HG03565 (cell line): ENCODE measurements around the gene BEST4.
"Not testable (repeated sequence)": the region's sequence is repeated elsewhere in the genome, so short reads cannot be mapped to it uniquely, and the experiment has no call there.

ENCODE experiments used
- ATAC-seq: cut with Tn5 transposase; IDR thresholded peaks from one replicate; pipeline ENCODE4 v1.9.1; 2021; ENCODE audit warnings: mild to moderate bottlenecking, moderate library complexity; ENCODE audit not compliant: unreplicated experiment

Gene BEST4

DNA sequence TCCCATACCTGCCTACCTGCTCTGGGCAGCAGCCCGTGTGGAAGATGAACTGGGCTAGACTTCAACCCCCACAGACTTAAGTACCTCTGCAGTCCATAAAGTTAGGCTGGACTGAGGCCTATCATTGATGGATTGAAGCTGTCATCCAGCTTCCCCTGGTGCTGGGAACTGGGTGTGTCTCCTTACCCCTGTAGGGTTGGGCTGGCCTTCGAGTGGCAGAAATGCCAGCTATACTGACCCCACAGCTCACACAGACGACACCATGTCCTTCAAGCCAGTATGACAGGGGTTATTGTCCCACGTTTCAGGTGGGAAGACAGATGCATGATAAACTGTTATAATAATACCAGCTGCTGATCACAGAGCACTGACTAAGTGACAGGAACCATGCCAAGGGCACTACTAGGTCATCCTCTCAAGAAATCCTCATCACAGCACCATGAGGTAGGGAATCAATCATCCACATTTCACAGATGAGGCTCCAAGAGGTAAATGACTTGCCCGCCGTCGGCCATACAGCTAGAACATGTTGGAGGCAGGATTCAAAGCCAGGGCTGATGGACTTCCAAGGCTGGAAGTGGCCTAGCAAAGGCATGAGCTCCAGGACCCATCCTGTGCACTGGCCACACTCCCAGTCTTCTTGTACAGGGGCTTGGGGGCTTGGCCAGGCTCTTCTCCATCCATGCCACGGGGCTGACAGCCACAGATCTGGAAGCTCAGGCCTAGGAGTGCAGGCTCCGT is at the start of gene BEST4:
Gene BEST4 (minus strand): TSS at position 51 of the 741 bp plus-strand sequence. CDS start 465 bp downstream, outside the sequence.
- no peak for ATAC-seq

DNA sequence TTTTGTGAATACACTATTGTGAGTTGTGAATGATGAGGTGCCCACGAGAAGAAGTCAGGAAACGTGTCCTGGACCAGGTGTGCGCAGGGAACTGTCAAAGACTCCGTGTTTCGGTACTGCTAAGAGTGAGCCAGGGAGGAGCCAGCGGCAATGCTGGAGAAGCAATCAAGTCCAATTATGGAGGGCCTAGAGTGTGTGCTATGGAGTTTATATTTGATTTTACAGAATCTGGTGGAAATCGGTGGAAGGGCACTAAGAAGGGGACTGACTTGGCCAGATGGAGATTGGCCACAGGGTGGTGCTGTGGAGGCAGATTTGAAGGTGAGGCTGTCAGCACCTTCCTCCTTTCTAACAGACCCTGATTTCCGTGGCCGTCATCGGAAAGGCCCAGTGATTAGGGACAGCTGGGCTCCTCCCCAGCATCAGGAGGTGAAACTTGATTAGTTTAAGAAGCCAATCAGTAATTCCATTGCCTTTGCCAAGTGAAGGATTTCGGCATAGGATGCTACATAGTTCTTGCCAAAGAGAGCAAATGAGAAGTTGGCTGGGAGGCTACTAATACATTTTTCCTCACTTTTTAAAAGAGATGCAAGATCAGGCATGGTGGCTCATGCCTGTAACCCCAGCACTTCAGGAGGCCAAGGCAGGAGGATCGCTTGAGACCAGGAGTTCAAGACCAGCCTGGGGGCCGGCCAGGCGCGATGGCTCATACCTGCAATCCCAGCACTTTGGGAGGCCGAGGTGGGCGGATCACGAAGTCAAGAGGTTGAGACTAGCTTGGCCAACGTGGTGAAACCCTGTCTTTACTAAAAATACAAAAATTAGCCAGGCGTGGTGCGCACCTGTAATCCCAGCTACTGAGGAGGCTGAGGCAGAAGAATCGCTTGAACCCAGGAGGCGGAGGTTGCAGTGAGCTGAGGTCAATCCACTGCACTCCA is 48.0 kb upstream of the BEST4 start:
- peak; percentile 56 for ATAC-seq

DNA sequence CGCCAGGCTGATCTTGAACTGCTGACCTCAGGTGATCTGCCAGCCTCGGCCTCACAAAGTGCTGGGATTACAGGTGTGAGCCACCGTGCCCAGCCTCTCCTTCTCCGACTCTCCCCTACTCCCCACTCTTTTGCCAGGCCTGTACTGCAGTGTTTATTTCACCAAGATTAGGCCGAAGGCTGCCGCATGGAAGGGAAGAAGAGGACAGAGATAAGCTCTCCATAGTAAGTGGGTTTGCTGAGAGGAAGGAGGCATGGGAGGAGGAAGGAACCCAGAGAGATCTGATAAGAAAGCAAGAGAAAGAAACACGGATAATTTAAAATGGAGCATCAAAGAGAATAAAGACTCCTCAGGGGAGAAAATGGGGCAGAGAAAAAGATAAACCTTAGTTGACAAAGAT is 46.4 kb upstream of the BEST4 start:
- no peak for ATAC-seq

DNA sequence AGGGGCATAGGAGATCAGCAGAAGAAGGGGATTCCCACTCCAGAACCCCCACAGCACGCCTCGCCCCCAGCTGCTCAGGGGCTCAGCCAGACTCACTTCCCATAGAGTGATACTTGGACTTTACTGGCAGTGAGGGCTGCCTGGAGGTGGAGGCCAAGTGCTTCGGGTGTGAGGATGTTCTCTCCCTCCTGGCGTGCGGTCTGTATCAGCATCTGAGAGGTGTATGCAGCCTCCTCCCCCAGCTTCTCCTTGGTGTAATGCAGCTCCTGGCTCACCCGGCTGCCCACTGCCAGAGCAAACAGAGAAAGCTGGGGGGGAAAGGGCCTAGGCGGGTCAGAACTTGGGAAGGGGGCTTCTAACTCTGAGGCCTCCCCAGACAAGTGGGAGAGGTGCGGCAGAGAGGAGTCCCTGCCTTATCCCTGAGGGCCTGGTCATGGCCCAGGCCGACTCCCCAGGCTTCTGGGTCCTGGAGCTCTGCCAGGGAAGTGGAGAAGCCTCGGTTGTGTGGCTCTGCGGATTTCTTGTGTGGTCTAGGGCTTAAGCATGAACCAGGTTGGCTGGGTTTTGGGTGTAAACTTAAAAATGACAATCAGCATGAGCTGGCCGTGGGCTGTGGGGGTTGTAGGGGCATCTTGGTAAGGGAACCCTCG is 44.2 kb upstream of the BEST4 start:
- ATAC-seq, result no peak

DNA sequence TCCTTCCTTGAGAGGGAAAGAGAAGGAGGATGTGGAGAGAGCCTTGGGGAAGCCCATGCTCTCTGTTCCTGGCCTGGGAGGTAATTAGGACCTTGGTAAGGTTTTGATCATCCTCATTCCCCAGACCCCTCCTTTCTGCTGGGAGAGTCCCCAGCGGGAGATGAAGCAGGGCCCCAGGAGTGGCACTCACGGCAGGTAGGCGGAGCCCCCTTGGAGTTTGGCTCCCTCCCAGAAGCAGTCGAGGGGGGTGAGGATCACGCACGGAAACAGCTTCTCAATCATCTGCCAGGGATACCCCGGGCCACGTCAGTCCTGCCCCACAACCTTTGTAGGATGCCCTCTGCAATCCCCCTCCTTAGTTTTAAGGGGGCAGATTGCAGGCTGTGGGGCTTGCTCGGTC is 43.5 kb upstream of the BEST4 start:
- ATAC-seq, result no peak

DNA sequence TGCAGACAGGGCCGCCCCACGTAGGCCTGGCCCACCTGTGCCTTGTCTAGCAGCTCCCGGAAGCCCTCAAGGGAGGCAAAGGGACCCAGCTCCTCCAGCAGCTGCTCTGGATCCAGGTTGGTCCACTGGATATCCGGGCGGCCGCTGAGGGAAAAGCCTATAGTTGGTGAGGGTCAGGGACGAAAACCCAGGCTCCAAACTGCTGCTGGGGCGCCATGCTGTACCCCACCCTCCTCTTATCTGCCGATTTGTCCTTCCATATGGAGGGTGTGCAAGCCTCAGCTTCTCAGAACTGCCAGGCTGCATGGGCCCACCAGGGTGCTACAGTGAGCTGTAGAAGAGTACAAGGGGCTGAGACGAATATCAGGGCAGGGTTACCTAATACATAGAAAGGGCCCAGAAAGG is 42.9 kb upstream of the BEST4 start:
- no peak for ATAC-seq

DNA sequence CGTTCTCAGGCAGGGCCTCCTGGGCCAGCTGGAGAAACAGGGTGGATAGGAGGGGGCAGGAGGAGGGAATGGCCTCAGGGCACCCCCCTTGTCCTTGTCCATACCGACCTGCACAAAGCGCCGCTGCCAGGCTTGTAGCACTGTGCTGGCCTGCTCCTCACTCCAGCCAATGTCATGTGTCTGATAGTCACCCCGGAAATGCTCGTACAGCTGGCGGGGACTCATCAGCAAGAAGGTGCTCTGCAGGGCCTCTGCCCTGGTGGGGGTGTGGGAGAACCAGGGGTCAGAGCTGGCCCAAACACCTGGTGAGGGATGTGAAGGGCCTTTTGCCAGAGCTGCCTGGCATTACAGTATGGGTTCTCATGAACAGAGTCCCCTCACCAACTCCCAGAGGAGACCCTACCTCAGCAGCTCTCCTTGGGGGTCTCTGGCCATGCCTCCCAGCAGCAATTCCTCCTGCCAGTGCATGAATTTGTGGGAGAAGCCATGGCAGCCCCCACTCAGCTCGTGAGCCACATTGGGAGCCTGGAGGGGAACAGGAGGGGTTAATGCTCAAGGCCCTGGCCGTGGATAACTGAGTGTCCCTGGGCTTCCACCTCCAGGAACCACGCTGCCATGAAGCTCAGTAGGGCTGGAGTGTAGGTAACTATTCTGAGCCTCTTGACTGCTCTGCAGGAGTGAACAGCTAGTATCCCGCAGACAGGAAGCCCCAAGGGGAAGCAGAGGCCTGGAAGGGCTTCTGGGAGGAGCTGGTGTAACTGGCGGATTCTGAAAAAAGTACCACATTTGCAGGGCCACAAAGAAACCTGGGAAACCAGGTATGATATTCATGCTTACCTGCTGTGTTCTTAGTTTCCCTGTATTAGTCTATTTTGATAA is 41.8 kb upstream of the BEST4 start:
- no peak for ATAC-seq

DNA sequence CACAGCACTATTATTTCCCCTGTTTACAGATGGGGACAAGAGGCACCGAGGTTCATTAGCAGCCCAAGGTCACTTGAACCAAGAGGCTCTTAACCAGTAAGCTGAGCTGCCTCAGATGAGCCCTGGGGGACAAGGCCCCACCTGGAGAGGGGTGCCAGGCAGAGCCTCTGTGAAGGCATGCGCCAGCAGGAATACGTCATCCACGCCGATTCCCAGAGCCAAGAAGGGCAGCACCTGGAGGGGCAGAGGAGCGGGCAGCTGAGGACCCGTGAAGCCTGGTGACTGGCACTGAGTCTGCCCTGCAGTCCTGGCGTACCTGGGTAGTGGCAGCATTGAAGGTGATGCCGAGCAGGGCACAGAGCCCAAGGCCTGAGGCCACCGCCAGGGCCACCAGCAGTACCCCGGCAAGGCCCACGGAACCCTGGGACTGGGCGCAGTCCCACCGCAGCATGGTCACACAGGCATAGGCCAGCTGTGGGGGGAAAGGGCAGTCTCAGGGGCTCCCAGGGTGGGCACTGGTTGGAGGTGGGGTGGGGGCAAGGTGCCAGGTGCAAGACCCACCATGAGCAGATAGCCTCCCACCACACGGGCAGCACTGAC is 41.0 kb upstream of the BEST4 start:
- ATAC-seq, result no peak

DNA sequence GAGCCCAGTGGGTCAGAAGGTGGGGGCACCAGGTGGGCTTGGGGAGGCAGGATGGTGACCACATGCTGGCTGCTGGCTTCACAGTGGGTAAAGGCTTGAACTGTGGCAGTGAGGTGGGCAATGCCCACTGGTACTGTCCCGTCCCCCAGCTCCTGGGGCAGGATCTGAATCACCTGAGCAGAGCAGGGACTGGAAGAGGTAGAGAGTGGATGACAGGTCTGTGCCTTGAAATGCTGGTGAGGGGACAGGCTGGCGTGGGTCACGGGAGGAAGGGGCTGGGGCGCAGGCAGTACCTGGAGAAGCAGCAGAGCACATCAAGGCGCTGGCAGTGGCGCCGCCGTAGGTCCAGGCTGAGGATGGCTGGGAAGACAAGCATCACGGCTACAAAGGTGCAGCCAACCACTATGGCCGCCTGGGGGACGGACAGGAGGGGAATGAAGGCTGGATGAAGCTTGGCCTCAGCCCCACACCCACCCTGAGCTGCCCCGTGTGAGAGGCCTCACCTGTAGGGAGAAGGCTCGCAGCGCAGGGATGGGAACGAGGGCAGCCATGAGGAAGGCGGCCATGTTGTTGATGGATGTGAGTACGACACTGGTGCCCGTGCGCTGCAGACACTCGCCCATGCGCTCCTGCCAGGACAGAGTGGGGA is 40.2 kb upstream of the BEST4 start:
- no peak for ATAC-seq

DNA sequence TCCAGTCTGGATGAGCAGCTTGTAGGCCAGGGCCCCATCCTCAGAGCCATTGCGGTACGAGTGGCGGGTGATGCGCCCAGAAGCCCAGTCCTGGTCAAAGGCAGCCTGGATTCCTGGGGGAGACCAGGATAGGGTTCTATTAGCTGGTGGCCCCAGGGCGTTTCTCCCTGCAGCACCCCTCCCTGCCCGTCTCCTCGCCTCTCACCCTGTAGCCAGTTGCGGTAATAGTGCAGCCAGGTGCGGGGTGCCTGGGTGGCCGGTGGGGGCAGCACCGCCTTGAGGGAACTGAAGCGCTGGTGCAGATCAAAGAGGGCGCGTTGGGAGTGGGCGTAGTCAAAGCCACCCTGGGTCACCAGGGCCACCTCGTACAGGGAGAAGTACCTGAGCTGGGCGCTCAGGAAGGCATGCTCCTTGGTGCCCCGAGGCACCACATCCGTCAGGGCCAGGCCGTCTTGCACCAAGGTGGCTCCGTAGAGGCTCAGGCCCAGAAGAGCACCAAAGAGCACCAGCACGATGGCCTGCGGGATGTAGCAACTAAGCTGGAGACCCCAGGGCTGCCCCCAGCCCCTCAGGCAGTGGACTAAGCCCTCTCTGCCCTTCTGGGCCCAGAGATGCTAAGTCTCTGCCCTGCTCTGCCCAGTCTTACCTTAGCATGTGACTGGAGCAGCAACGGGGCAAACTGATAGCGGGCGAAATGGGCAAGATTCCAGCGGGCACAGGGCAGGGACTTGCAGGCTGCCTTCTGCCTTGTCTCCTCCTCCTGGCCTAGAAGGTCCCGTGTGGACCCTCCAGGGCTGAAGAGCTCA is 39.4 kb upstream of the BEST4 start:
- ATAC-seq, result no peak

DNA sequence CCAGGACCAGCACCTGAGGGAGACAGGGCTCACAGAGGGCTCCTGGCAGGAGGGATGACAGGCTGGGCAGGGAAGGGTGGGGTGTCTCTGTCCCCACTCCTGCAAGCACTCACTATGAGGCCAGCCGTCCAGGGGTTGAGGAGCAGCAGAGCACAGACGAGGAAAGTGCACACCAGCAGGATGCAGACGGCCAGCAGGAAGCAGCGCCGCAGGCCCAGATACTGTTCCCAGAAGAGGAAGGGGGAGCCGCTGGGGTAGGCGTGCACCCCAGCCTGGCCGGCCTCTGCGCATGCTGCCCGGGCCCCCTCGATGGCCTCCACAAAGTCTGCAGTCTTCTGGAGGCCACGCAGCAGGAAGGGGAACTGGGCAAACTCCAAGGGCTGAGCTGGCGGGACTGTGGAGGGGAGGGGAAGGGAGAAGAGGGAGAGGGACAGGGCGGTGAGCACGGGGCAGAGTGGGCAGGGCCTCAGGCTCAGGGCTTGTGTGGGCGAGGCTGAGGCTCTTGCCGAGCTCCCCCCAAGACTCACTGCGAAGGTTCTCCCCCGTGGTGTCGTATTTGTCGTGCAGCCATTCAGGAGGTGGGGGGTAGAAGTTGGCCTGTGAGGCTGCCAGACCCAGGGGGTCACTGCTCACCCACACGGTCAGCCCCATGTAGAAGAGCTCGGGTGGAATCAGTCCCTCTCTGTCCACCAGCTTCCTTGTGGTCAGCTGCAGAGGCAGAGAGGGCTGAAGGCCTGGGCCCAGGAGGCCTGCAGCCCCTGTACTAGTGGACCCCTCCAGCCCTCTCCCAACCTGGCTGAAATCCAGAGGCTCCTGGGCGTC is 38.6 kb upstream of the BEST4 start:
- no peak for ATAC-seq

DNA sequence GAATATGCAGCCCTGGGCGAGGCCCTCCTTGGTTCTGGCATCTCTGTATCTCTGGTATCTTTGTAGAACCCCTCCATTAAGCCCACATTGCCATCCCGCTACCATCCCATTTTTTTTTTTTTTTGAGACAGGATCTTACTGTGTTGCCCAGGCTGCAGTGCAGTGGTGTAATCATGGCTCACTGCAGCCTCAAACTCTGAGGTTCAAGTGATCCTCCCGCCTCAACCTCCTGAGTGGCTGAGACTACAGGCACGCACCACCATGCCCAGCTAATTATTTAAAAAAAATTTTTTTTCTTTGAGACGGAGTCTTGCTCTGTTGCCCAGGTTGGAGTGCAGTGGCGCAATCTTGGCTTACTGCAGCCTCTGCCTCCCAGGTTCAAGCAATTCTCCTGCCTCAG is 36.4 kb upstream of the BEST4 start:
- ATAC-seq, result not testable (repeated sequence)

DNA sequence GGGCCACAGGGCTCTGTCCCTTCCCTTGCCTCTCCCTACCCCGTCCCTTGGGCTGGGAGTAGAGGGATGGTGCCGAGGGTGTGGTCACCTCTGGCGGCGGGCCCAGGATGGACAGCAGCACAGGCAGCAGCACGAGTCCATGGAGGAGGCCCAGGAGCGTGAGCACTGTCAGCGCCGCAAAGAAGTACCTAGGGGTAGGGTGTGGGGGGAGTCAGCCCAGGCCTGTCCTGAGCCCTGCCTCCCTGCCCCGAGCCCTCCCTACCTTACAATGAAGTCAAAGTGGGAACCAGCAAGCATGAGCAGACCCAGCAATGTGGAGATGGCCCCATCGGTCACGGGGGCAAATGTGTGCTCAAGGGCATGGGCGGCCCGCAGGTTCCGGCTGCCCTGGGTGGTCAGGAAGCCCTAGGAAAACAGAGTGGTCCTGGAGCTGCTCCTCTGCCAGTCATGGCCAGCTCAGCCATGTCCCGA is 35.0 kb upstream of the BEST4 start:
- no peak for ATAC-seq

DNA sequence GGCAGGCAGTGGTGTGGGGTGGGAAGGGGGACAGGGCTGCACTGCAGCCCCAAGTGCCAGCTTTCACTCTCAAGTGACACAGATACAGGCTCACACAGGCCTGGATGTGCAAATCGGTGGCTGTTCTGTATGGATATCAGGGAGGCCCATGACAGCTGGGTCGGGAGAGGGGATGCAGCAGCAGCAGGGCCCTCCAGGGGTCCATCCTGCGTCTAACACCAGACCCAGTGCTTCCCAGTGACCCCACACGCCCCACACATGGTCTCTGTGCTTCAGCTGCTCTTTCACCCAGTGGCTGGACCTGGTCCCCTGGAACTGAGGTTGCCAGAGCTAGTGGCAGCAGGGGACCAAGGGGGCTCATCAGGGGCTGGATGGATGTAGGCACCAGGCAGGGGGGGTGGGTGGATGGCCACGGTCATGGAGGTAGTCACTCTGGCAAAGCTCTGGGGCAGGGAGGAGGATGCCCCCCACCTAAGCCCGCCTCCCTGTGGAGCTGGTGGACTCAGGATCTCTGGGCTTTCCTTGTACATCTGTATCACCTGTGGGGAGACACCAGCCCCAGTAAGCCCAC is 34.2 kb upstream of the BEST4 start:
- ATAC-seq, result no peak

DNA sequence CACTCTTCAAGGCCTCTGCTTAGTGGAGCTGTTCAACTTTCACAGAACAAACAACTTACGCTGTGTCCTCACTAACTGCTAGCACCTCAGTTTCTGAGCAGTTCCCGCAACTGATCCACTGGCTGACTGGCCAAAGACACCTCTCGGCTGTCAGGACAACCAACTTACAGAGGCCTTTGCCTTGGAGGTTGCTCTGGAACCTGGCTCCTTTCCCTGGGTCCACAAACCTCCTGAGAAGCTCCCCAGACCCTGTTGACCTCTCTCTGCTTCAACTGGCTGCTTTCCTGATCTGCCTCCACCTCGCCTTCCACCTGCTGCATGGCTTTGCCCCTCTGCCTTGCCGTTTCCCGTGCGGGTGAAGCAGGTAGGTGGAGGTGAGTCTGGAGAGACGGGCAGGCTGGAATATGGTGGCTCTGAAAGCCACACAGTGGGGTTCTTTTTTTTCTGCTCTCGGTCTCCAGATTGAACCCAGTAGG is 33.3 kb upstream of the BEST4 start:
- no peak for ATAC-seq

DNA sequence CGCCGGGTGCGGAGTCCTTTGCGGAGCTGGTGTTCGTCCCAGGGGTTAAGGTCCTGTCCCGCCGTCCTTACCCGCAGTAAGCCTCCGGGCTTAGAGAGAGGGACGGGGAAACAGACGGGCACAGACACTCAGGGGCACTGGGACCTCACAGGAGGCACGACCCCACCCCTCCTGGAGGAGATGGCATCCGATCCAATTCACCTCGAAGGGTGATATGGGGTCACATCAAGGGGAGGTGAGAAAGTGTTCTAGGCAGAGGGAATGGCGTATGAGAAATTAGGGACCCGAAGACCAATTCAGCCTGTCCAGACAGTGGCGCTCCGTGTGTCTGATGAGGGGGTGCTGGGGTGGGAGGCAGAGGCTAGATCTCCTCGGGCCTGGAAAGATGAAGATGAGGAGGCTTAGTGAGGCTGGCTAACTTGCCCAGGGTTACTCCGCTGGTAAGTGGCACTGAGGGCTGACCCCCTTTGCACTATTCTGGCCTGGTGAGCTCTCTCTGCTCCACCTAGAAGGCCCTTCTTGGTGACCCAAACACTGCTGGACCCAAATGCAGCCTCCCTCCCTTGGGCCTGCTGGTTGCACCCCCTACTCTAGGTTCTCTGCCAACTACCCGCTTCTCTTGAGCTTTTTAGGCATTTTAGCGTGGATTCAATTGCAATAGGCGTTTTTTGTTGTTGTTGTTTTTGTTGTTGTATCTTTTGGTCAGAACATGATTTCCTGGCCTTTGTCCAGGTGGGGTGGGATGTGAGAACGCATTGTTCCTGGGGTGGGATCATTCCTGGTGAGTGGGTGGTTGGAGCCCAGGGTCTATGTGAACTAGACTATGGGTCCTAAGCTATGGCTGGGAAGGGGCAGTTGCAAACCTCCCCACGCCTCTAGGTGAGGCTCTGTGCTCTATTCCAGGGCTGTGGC is 32.6 kb upstream of the BEST4 start:
- no peak for ATAC-seq
